Natural killer cell treated with Interleukin-12 subunit alpha and Interleukin-12 subunit beta and Interleukin-15 and Interleukin-18, amount 100 ng/mL, for 72 hours (primary cell): ENCODE measurements around the gene CRKL. TPM values are rescaled to one million over a fixed set of nuclear protein-coding genes. Genes with fewer than 3 reads are reported as not detected.

Experiments used
- ATAC-seq, 2 donors: fragments of 150-1000 bp; cut with Tn5 transposase in 1 of 2; sonication (Bioruptor Pico), chemical (Tn5 transposase) in 1 of 2; 2 replicates each; pipeline ENCODE4 v1.10.0; 2021
- DNase-seq: peaks from one replicate; pipeline ENCODE4 v3.0.0; 2022; ENCODE audit warnings: low spot score
- H3K27ac Mint-ChIP-seq, 2 donors: 1 replicate in 1 of 2; 2 replicates in 1 of 2; pipeline ENCODE4 v1.8.0; 2022; ENCODE audit warnings: mixed read lengths in 2 of 2, mild to moderate bottlenecking in 1 of 2, moderate library complexity in 1 of 2
- H3K27me3 Mint-ChIP-seq, 2 donors: 1 replicate in 1 of 2; 2 replicates in 1 of 2; pipeline ENCODE4 v1.8.0; 2022; ENCODE audit warnings: mixed read lengths in 2 of 2
- H3K36me3 Mint-ChIP-seq: one replicate; pipeline ENCODE4 v1.8.0; 2022; ENCODE audit warnings: mixed read lengths
- H3K4me1 Mint-ChIP-seq, 2 donors: 1 replicate in 1 of 2; 2 replicates in 1 of 2; pipeline ENCODE4 v1.8.0; 2022; ENCODE audit warnings: low read depth in 2 of 2, mixed read lengths in 2 of 2, mild to moderate bottlenecking in 1 of 2
- H3K4me3 Mint-ChIP-seq: one replicate; pipeline ENCODE4 v1.8.0; 2022; ENCODE audit warnings: mixed read lengths
- H3K9me3 Mint-ChIP-seq: 2 replicates; pipeline ENCODE4 v1.8.0; 2022; ENCODE audit warnings: mixed read lengths
- total RNA-seq, 2 donors: library from RNA; stranded (reverse); gene quantifications; one replicate each; pipeline ENCODE4 v1.2.3, GENCODE V29; 2022

Gene CRKL
- total RNA-seq, 2 donors from 2014 or later = 78.4 to 105 TPM

DNA sequence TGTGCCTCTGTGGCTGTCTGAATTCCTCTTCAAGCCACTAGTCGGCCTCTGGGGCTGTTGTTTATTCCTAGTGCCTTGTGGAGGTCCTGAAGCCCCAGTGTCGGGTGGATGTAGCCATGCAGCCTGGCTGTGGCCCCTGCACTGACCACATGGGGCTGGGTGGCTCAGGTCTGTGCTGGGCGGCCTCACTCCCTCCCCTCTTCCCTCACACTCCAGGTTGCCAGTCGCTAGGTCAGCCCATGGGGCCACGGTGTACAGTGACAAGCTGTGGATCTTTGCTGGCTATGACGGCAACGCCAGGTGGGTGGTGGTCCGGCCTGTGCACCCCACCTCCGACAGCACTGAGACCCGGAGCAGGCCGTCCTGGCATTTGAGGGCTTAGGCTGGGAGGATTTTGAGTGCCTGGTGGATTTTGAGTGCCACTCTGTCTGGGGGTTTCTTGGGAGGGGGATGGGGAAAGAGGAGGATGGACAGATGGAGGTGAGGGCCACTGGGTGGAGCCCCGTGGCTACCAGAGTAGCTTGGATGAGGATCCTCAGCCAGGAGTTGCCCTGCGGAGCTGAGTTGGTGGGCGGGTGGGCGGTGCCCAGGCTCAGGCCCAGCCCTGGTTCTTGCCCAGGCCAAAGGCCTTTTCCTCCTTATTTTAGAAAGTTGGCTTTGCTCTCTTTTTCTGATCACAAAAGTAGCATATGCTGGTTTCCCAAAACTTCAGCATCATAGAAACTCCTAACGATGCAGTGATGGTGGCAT lies 71.5 kb downstream of the CRKL start:
- H3K36me3 Mint-ChIP-seq = peaks cover 11% of the 10 kb centered on the region
- no peak overlapping the region for H3K27ac Mint-ChIP-seq
- peaks cover 8 to 11% of the 10 kb centered on the region in 2 donors for H3K4me1 Mint-ChIP-seq
- no peak overlapping the region for H3K4me3 Mint-ChIP-seq
- H3K9me3 Mint-ChIP-seq = no peaks in the 10 kb centered on the region
- ATAC-seq = no peak
- no peak for DNase-seq
- no peaks in the 10 kb centered on the region for H3K27me3 Mint-ChIP-seq

GRCh38 chr22:20989323-20990138 lies 72.3 kb downstream of the CRKL start:
- H3K4me3 Mint-ChIP-seq = no peak overlapping the region
- no peaks in the 10 kb centered on the region for H3K27me3 Mint-ChIP-seq
- H3K27ac Mint-ChIP-seq = no peak overlapping the region
- peaks cover 7% of the 10 kb centered on the region for H3K36me3 Mint-ChIP-seq
- H3K4me1 Mint-ChIP-seq = peaks cover 4 to 5% of the 10 kb centered on the region in 2 donors
- no peak for DNase-seq
- H3K9me3 Mint-ChIP-seq = no peaks in the 10 kb centered on the region
- ATAC-seq = no peak

- no peaks in the 10 kb centered on the region for H3K27me3 Mint-ChIP-seq
- H3K4me3 Mint-ChIP-seq = no peak overlapping the region
- peaks cover 4 to 5% of the 10 kb centered on the region in 2 donors for H3K4me1 Mint-ChIP-seq
- peaks cover 7% of the 10 kb centered on the region for H3K36me3 Mint-ChIP-seq
- no peak overlapping the region for H3K27ac Mint-ChIP-seq
- H3K9me3 Mint-ChIP-seq = no peaks in the 10 kb centered on the region
- no peak for ATAC-seq
- no peak for DNase-seq
Measured at GRCh38 chr22:20990184-20991180, 73.3 kb downstream of the CRKL start.

GRCh38 chr22:20991252-20992055 lies 74.2 kb downstream of the CRKL start:
- H3K9me3 Mint-ChIP-seq = no peaks in the 10 kb centered on the region
- ATAC-seq = peak in 1 of 2 donors; percentile 14
- no peak for DNase-seq
- H3K4me1 Mint-ChIP-seq = peaks cover 1 to 2% of the 10 kb centered on the region in 2 donors
- H3K27ac Mint-ChIP-seq = no peak overlapping the region
- H3K27me3 Mint-ChIP-seq = no peaks in the 10 kb centered on the region
- no peak overlapping the region for H3K4me3 Mint-ChIP-seq
- peaks cover 3% of the 10 kb centered on the region for H3K36me3 Mint-ChIP-seq

DNA sequence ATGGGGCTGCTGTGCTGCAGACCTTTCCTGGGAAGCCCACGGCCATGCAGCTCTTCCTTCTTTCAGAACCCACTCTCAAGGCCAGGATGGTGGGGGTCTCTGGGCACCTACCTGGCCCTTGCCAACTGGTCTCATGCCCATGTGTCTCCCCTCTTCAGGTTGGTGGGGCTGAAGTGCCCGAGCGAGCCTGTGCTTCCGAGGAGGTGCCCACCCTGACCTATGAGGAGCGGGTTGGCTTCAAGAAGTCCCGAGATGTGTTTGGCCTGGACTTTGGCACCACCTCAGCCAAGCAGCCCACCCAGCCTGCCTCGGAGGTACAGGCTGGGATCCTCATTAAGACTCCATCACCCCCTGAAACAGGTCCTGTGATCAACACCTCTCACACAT lies 74.8 kb downstream of the CRKL start:
- H3K9me3 Mint-ChIP-seq = no peaks in the 10 kb centered on the region
- no peaks in the 10 kb centered on the region for H3K36me3 Mint-ChIP-seq
- H3K4me3 Mint-ChIP-seq = no peak overlapping the region
- DNase-seq (no peak), ATAC-seq (no peak)
- H3K27ac Mint-ChIP-seq = no peak overlapping the region
- H3K27me3 Mint-ChIP-seq = no peaks in the 10 kb centered on the region
- H3K4me1 Mint-ChIP-seq = no peaks in the 10 kb centered on the region

GRCh38 chr22:20992456-20993303 lies 75.5 kb downstream of the CRKL start:
- Mint-ChIP-seq H3K9me3 (no peaks in the 10 kb centered on the region), H3K4me3 (no peak overlapping the region), H3K36me3 (no peaks in the 10 kb centered on the region), H3K27me3 (no peaks in the 10 kb centered on the region), H3K4me1 (no peaks in the 10 kb centered on the region), H3K27ac (no peak overlapping the region)
- DNase-seq (no peak), ATAC-seq (no peak)

GRCh38 chr22:20993304-20994127 lies 76.3 kb downstream of the CRKL start:
- H3K4me3 Mint-ChIP-seq = no peak overlapping the region
- no peak overlapping the region for H3K27ac Mint-ChIP-seq
- no peaks in the 10 kb centered on the region for H3K36me3 Mint-ChIP-seq
- H3K27me3 Mint-ChIP-seq = no peaks in the 10 kb centered on the region
- H3K9me3 Mint-ChIP-seq = no peaks in the 10 kb centered on the region
- ATAC-seq = no peak
- no peak for DNase-seq
- H3K4me1 Mint-ChIP-seq = no peaks in the 10 kb centered on the region

DNA sequence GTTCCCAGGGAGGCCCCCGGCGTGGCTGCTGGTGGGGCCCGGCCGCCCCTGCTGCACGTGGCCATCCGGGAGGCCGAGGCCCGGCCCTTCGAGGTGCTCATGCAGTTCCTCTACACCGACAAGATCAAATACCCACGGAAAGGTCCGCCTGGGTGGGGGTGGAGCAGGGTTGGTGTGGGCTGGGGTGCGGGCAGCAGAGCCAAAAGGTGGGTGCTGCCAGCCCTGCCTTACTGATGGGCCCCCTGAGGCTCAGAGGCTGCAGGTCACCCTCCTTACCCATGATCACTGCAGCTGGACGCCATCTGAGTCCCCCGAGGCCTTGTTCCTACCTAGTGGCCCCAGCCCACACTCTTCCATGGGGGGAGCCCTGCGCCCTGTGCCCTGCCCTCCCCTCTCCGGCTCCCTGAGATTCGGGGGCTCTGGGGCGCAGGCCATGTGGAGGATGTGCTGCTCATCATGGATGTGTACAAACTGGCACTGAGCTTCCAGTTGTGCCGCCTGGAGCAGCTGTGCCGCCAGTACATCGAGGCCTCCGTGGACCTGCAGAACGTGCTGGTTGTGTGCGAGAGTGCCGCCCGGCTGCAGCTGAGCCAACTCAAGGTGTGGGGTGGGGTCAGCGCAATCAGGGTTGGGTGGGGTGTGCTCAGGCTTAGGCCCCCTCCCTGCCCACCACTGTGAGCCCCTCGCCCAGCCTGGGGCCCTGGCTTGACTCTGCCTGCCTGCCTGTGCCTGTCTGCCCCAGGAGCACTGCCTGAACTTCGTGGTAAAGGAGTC lies 77.1 kb downstream of the CRKL start:
- Mint-ChIP-seq H3K27ac (no peak overlapping the region), H3K4me1 (no peaks in the 10 kb centered on the region), H3K9me3 (no peaks in the 10 kb centered on the region), H3K27me3 (no peaks in the 10 kb centered on the region), H3K36me3 (no peaks in the 10 kb centered on the region), H3K4me3 (no peak overlapping the region)
- DNase-seq (no peak), ATAC-seq (no peak)

GRCh38 chr22:20994902-20995241 lies 77.7 kb downstream of the CRKL start:
- no peaks in the 10 kb centered on the region for H3K27me3 Mint-ChIP-seq
- ATAC-seq (no peak), DNase-seq (no peak)
- no peak overlapping the region for H3K27ac Mint-ChIP-seq
- no peaks in the 10 kb centered on the region for H3K9me3 Mint-ChIP-seq
- H3K4me3 Mint-ChIP-seq = no peak overlapping the region
- no peaks in the 10 kb centered on the region for H3K36me3 Mint-ChIP-seq
- H3K4me1 Mint-ChIP-seq = no peaks in the 10 kb centered on the region

DNA sequence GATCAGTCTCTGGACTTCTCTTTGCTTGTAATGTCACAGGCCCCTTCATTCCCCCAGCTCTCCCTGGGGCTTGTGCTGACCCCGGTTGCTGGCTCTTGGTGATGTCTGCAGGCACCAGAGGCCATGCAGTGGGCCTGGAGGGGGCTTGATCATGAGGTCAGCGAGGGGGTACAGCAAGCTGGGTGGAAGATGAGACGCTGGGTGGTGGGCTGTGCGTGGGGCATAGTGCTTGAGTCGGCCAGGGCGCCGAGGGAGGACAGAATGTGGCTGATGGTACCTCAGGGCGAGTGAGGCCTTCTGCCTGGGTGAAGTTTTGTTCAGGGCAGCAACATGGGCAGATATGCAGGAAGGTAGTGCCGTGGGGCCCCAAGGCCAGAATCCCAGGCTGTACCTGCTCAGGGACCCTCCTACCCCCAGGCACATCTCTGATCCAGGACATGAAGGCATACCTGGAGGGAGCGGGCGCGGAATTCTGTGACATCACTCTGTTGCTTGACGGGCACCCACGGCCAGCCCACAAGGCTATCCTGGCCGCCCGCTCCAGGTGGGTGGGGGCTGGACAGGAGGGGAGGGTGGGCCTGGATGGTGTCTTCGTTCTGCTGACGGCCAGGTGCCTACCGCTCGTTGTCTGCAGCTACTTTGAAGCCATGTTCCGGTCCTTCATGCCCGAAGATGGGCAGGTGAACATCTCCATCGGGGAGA lies 78.3 kb downstream of the CRKL start:
- no peaks in the 10 kb centered on the region for H3K4me1 Mint-ChIP-seq
- no peak overlapping the region for H3K4me3 Mint-ChIP-seq
- H3K27ac Mint-ChIP-seq = no peak overlapping the region
- DNase-seq (no peak), ATAC-seq (no peak)
- no peaks in the 10 kb centered on the region for H3K27me3 Mint-ChIP-seq
- no peaks in the 10 kb centered on the region for H3K9me3 Mint-ChIP-seq
- no peaks in the 10 kb centered on the region for H3K36me3 Mint-ChIP-seq

DNA sequence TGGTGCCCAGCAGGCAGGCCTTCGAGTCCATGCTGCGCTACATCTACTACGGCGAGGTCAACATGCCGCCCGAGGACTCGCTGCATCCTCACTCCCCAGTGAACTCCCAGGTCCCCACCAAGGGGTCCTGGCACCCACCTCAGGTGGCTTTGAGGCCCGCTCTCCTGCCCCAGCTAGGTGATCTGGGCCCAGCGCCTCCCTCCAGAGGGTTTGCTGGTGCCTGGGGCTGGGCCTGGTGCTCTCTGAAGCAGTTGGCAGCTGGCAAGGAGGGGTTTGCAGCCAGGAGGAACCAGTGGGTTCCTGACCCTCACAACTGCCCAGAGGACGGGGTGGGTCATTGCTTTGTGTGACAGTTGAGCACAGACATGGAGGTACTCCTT lies 78.8 kb downstream of the CRKL start:
- no peak overlapping the region for H3K27ac Mint-ChIP-seq
- H3K9me3 Mint-ChIP-seq = no peaks in the 10 kb centered on the region
- DNase-seq = no peak
- ATAC-seq = no peak
- H3K27me3 Mint-ChIP-seq = no peaks in the 10 kb centered on the region
- H3K4me1 Mint-ChIP-seq = peaks cover under 1 to 2% of the 10 kb centered on the region in 2 donors
- H3K36me3 Mint-ChIP-seq = no peaks in the 10 kb centered on the region
- H3K4me3 Mint-ChIP-seq = no peak overlapping the region
